GM12892 (cell line): ENCODE measurements around the gene ETFB.

Experiments used
- POLR2A ChIP-seq: IDR thresholded peaks from 2 replicates; pipeline ENCODE4 v1.6.1; 2011; ENCODE audit warnings: low read depth, low read length, control low read depth
- TAF1 ChIP-seq: IDR thresholded peaks from 2 replicates; pipeline ENCODE4 v1.6.1; 2011; ENCODE audit warnings: low read depth, mild to moderate bottlenecking, control low read depth, low read length, borderline replicate concordance

DNA sequence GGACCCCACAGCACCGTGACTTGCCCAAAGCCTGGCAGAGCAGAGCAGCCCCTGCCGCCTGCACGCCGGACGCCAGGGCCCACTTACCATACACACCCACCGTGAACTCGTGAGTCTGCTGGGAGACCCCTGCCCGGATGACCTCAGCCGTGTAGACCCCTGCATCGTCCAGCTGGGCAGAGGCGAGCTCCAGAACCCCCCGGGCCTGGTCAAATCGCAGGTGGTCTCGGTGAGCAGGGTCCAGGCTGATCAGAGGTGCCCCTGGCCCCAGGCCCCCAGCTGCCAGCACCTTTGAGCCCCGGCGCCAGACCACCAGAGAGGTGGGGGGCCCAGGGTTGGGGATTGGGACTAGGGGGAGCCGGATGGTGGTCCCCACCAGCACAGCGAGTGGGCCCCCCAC lies 25.1 kb downstream of the ETFB start:
- TF ChIP-seq POLR2A (no peak), TAF1 (no peak)
